K562 (cell line): ENCODE data around the gene SLC3A2. TPM values are rescaled to one million over a fixed set of nuclear protein-coding genes. Genes with fewer than 3 reads are reported as not detected.

ENCODE experiments used
- CHAMP1 ChIP-seq: fragments of 450-650 bp; IDR thresholded peaks from 2 replicates; pipeline ENCODE4 v1.6.1; 2016; ENCODE audit warnings: mild to moderate bottlenecking
- CHD2 ChIP-seq: IDR thresholded peaks from 2 replicates; pipeline ENCODE4 v1.6.1; 2011; ENCODE audit warnings: low read depth, low read length
- E2F1 ChIP-seq: sonication (generic); formaldehyde crosslinking; IDR thresholded peaks from 2 replicates; pipeline ENCODE4 v1.8.1; 2023; ENCODE audit warnings: mild to moderate bottlenecking, missing genetic modification reagents, moderate library complexity
- EZH2 ChIP-seq: IDR thresholded peaks from 2 replicates; pipeline ENCODE4 v1.6.1; 2012; ENCODE audit warnings: low read depth, mild to moderate bottlenecking, inconsistent platforms, low read length, borderline replicate concordance
- GATAD2B ChIP-seq: fragments of 450-650 bp; IDR thresholded peaks from 2 replicates; pipeline ENCODE4 v1.6.1; 2017; ENCODE audit warnings: mild to moderate bottlenecking, borderline replicate concordance
- HDAC6 ChIP-seq: IDR thresholded peaks from 2 replicates; pipeline ENCODE4 v1.6.1; 2012; ENCODE audit warnings: low read depth, mild to moderate bottlenecking, control low read depth, inconsistent platforms, low read length, moderate library complexity
- HES1 ChIP-seq: fragments of 450-650 bp; IDR thresholded peaks from 2 replicates; pipeline ENCODE4 v1.6.1; 2016; ENCODE audit warnings: low read depth, mild to moderate bottlenecking, moderate library complexity
- KLF10 ChIP-seq: fragments of 250-450 bp; sonication (Bioruptor Pico); IDR thresholded peaks from 2 replicates; pipeline ENCODE4 v1.6.1; 2021; ENCODE audit warnings: matching md5 sums
- MITF ChIP-seq: IDR thresholded peaks from 2 replicates; pipeline ENCODE4 v1.6.1; 2014; ENCODE audit warnings: antibody characterized with exemption
- SMARCA4 ChIP-seq: fragments of 450-650 bp; IDR thresholded peaks from 2 replicates; pipeline ENCODE4 v1.6.1; 2016
- SP2 ChIP-seq: IDR thresholded peaks from 2 replicates; pipeline ENCODE4 v1.6.1; 2011; ENCODE audit warnings: mild to moderate bottlenecking, low read depth, low read length, moderate library complexity; ENCODE audit not compliant: poor library complexity, severe bottlenecking; ENCODE audit errors: extremely low read depth
- TCF15 ChIP-seq: fragments of 250-450 bp; sonication (Bioruptor Pico); IDR thresholded peaks from 2 replicates; pipeline ENCODE4 v1.8.0; 2022; ENCODE audit warnings: moderate library complexity, mild to moderate bottlenecking, inconsistent platforms
- XRCC3 ChIP-seq: fragments of 450-650 bp; IDR thresholded peaks from 2 replicates; pipeline ENCODE4 v1.6.1; 2017; ENCODE audit warnings: mild to moderate bottlenecking, moderate library complexity
- ZBTB9 ChIP-seq: fragments of 450-650 bp; formaldehyde crosslinking; IDR thresholded peaks from 2 replicates; pipeline ENCODE4 v1.4.0; 2020; ENCODE audit warnings: mild to moderate bottlenecking, moderate library complexity
- ZC3H4 ChIP-seq: sonication (generic); formaldehyde crosslinking; IDR thresholded peaks from 2 replicates; pipeline ENCODE4 v1.9.0; 2021; ENCODE audit warnings: missing genetic modification reagents, borderline replicate concordance
- ZFP91 ChIP-seq: sonication (generic); formaldehyde crosslinking; IDR thresholded peaks from 2 replicates; pipeline ENCODE4 v1.8.0; 2022; ENCODE audit warnings: mild to moderate bottlenecking, missing genetic modification reagents
- ZFPM2 ChIP-seq: fragments of 250-450 bp; sonication (Bioruptor Pico); IDR thresholded peaks from 2 replicates; pipeline ENCODE4 v1.5.1; 2022; ENCODE audit warnings: mild to moderate bottlenecking
- ZNF324 ChIP-seq: fragments of 250-450 bp; sonication (Bioruptor Pico); IDR thresholded peaks from 2 replicates; pipeline ENCODE4 v1.4.0; 2020; ENCODE audit warnings: mild to moderate bottlenecking
- ZNF707 ChIP-seq: fragments of 250-450 bp; sonication (Bioruptor Pico); conservative IDR thresholded peaks from 2 replicates; pipeline ENCODE4 v1.8.0; 2022; ENCODE audit warnings: inconsistent platforms, mild to moderate bottlenecking, moderate library complexity
- polyA plus RNA-seq, 8 experiments: library from polyadenylated mRNA; depleted of rRNA in 4 of 8; stranded (reverse) in 5 of 8; unstranded in 3 of 8; fragments of >200 nt; fragmentation: Nextera tagmentation in 2 of 8; fragmentation: Illumina TruSeq in 1 of 8; extraction: Ambion mirVana in 2 of 8; extraction: Trizol in 1 of 8; gene quantifications; 2 replicates each; pipeline versions ENCODE4 v1.2.1 to v1.2.3, GENCODE V29; 2011 to 2014; ENCODE audit warnings: inconsistent platforms in 1 of 8, missing spikeins in 1 of 8
- total RNA-seq, 7 experiments: library from RNA; depleted of rRNA in 6 of 7; stranded (reverse); fragments of >200 nt in 6 of 7; fragmentation: Illumina TruSeq in 2 of 7; extraction: Trizol in 2 of 7; gene quantifications; 2 replicates each; pipeline versions ENCODE4 v1.2.1 to v1.2.3, GENCODE V29; 2011 to 2021; ENCODE audit warnings: low replicate concordance in 1 of 7

SLC3A2 gene
- total and polyA plus RNA-seq, 9 of the 15 experiments (the other 6 are each of a cell fraction or from before 2014, with no cell fraction given), result 20.0 to 296 (median 214) TPM

GRCh38 chr11:62831520-62832335 is 49.0 kb upstream of the SLC3A2 start, which contains the start of gene STX5 (continued):
- TF ChIP-seq ZFP91 (CRISPR knock-in tag) (peak; percentile 90), ZBTB9 (no peak), MITF (no peak), ZNF324 (CRISPR knock-in tag) (no peak), GATAD2B (no peak), ZNF707 (CRISPR knock-in tag) (no peak), ZFPM2 (no peak), KLF10 (CRISPR knock-in tag) (no peak), HES1 (no peak), E2F1 (CRISPR knock-in tag) (no peak; the same call in 1 of the 2 replicates), ZC3H4 (CRISPR knock-in tag) (no peak), CHD2 (peak; percentile 85), SMARCA4 (no peak), SP2 (peak; percentile 93), EZH2 (no peak), TCF15 (CRISPR knock-in tag) (no peak), CHAMP1 (no peak), XRCC3 (no peak), HDAC6 (no peak)
